ENCODE results near the gene MED6.
A peak's percentile ranks its signal among the peaks of the same experiment; 100 is the strongest.

The MED6 gene, protein sequence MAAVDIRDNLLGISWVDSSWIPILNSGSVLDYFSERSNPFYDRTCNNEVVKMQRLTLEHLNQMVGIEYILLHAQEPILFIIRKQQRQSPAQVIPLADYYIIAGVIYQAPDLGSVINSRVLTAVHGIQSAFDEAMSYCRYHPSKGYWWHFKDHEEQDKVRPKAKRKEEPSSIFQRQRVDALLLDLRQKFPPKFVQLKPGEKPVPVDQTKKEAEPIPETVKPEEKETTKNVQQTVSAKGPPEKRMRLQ

DNA sequence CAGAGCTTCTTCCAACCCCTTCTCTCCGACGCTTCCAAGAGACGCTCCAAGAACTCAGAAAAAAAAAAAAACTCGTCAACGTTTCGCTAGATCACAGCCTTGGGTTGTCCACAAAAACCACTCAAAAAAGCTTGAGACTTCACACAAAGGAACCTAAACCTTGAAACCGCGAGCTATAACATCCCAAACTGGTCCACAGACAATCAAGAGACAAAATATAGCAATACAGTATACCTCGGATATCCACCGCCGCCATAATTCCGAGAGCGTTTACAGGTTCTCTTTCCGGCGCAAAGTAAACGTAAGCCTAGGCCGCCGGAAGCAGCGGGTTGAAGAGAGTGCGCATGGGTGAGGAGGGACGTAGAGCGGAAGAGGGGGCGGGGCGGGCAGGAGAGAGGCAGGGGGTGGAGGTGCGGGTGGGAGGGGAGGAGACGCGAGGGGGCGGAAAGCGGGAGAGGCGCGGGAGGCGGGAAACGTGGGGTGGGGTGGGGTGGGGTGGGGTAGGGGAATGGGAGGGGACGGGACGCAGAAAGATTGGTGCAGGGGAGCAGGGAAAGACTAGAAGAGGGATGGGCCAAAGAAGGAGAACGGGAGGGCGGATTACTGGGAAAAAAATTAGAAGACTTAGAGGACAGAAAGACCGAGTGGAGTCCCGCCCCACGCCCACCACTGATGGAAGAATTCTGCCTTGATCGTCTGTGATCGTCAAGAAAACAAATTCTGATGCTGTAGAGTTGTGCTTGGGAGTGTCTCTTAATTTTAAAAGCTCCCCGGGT is at the start of gene MED6:
Gene MED6 (minus strand): TSS at position 274 of the 776 bp plus-strand sequence. CDS start 18 bp downstream, at position 256.
- peak; percentile 83 to 90 for DNase-seq (ENCODE audit: low read depth in 2 of 2)

- no peak for DNase-seq (ENCODE audit: low read depth in 2 of 2)
Measured at GRCh38 chr14:70649803-70650202, 49.3 kb upstream of the MED6 start.

- DNase-seq (ENCODE audit: low read depth in 2 of 2): no peak
Measured at GRCh38 chr14:70648346-70648745, 47.9 kb upstream of the MED6 start.

- DNase-seq (ENCODE audit: low read depth in 2 of 2): no peak
Measured at GRCh38 chr14:70646705-70647104, 46.2 kb upstream of the MED6 start.

DNA sequence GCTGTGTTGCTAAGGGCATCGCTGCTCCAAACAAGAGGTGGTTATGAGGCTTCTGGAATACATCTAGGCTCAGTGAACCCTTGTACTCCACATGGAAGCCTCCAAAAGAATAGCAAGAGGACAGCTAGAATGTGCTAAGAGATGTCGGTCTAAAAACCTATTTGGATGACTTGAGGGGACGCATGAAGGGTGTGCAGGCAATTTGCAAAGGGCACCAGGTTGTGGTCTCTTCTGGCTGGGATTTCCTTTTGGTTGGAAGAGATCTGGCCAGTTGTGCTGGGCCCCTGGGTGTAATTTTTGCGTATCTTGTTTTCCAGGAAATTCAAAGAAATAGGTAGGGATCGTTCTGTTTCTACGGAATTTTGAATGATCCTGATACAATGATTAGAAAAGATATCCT is 45.4 kb upstream of the MED6 start:
- DNase-seq (ENCODE audit: low read depth in 2 of 2): no peak

- DNase-seq (ENCODE audit: low read depth in 2 of 2): no peak
Measured at GRCh38 chr14:70643967-70644366, 43.5 kb upstream of the MED6 start.

DNA sequence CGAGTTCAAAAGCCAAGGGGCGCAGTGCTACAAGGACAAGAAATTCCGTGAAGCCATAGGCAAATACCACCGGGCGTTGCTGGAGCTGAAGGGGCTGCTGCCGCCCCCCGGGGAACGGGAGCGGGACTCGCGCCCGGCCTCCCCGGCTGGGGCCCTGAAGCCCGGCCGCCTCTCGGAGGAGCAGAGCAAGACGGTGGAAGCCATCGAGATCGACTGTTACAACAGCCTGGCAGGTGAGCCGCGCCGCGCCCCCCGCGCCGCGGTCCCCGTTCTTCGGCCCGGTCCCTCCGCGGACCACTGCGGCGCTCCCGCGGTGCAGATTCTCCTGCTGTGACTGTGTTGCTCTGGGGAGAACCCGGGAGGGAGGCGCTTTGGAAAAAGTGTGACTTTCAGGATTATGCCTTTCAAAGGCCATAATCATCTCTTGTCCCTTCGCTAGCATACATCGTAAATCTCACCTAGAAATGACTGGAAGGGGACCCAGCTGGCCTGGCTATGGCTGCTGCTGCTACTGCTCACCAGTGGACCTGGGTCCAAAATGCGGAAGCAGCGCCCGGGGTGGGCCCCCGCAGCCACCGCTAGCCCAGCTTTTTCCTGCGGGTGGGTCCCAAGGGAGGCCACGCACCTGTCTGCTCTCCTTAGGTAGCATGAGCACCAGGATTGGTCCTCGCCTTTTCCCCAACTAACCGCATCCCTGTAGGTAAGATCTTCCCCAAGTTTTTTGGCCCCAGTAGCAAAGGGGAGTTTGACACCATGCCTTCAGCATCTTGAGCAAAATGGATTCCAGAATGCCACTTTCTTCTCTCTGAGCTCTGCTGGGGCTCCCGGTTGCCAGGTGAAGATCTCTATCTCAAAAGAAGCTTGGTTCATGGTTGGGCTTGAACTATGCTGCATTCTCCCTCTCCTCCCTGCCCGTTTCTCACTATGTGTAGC is 42.1 kb upstream of the MED6 start:
- DNase-seq (ENCODE audit: low read depth in 2 of 2): peak in 1 of 2 donors; percentile 25

DNA sequence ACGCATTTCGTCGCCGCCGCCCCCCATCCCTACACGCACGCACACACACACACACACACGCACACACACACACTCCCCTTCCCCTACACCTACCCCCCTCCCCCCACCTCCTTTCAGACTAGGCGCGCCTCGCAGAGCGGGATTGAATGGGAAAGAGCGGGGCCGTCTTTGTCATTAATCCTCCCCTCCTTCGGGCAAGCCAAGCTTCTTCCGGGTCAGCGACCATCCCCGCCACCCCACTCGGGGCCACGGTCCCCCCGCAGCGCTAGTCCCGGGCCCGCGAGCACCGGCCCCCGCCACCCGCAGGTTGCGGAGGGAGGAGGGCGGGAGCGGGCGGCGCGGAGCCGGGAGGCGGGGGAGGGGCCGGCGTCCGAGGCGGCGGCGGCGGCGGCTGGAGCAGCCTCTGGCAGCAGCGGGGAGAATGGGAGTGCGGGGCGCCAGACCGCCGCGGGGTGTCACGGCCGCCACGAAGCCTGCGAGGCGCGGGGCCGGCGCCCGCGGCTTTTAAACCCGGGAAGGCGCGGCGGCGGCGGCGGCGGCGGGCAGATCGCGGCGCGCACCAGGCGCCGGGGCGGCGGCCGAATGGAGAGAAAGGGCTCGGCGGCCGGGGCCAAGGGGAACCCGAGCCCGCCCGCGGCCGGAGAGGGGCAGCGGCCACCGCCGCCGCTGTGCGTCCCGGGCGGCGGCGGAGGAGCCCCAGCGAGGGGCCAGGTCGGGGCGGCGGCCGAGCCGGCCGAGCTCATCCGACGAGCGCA is 41.3 kb upstream of the MED6 start, which contains the start of gene TTC9:
Gene TTC9 (plus strand): TSS at position 369 of the 755 bp plus-strand sequence. CDS start 214 bp downstream, at position 583.
- DNase-seq (ENCODE audit: low read depth in 2 of 2): no peak

DNA sequence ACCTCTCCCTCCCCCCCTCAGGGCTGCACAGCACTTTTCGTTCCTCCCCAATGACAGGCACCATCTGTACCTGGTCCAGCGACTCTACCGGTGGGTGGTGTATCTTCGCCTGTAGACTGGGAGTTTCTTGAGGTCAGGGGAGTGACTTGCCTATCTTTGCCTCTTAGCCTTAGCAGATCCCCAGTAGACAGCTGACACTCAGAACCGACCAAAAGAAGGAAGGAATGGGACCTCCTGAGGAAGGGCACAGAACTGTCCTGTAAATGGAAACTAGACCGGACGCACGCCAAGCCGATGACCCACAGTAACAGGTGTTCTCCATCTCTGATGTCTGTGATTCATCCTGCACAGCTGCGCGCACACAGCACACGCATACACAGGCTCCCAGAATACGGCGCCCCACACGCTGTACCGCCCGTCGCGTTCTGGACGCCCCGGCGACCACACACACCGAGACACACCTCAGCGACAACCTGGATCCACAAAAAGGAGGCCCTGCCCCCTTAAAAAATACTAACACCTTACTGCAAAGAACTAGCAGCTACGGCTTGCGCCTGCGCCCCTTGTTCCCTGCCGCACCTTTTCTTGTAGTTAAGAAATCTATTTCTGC is 40.6 kb upstream of the MED6 start:
- DNase-seq (ENCODE audit: low read depth in 2 of 2): peak in 1 of 2 donors; percentile 19

DNA sequence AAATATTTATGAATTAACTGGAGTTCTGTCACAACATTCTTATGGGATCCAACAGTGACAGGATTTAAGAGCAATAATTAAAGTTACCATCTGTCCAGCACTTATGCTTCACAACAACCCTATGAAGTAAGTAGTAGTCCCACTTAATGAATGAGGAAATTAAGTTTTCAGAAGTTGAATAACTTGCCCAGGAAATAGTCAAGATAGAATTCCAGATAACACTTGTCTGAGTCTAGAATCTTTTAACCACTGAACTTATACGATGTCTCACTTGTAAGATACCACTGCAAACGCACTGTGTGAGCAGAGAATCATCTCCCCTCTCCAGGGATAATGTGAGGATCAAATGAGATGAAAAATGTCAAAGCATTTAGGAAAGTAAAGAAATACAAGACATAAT is 38.0 kb upstream of the MED6 start:
- no peak for DNase-seq (ENCODE audit: low read depth in 2 of 2)

DNA sequence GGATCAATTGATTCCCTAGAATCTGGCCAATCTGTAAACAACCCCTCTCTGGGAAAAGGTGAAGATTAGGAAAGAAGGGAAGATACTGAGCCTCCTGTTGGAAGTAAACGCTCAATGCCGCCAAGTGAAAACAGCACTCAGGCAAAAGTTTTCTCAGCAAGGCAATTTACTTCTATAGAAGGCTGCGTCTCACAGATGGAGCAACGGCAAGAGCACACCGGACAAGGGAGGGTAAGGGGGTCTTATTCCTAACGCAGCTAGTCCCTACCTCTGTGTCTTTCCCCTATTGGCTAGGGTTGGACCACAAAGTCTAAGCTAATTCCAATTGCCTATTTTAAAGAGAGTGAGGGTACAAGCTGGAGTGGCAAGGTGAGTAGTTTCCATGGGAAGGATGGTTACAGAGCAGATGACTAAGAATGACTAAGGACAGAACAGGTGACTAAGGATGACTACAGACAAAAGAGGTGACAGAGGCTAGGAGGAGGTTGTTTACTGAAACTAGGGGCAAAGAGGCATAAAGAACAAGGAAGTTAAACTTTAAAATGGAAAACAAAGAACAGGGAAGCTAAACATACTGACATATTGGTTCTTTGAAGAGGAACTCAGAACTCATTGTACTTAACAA is 35.6 kb upstream of the MED6 start:
- DNase-seq (ENCODE audit: low read depth in 2 of 2): no peak

GRCh38 chr14:70631948-70632347 is 31.5 kb upstream of the MED6 start:
- DNase-seq (ENCODE audit: low read depth in 2 of 2): no peak

DNA sequence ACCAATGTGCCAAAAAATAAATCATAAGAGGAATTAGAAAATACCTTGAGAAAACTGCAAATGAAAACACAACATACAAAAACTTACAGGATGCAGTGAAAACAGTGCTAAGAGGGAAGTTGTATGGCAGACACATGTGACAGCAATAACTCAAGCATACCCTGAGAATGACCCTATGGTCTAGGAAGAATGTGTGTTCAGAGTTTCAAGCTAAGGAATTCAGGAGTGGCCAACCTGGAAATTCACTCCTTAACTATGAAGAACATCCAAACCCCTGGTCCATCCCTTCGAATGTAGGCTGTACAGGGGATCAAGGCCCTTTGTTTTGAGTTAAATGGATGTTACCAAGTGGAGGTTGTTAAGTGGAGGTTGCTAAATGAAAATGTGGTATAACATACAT is 24.5 kb upstream of the MED6 start:
- no peak for DNase-seq (ENCODE audit: low read depth in 2 of 2)

DNA sequence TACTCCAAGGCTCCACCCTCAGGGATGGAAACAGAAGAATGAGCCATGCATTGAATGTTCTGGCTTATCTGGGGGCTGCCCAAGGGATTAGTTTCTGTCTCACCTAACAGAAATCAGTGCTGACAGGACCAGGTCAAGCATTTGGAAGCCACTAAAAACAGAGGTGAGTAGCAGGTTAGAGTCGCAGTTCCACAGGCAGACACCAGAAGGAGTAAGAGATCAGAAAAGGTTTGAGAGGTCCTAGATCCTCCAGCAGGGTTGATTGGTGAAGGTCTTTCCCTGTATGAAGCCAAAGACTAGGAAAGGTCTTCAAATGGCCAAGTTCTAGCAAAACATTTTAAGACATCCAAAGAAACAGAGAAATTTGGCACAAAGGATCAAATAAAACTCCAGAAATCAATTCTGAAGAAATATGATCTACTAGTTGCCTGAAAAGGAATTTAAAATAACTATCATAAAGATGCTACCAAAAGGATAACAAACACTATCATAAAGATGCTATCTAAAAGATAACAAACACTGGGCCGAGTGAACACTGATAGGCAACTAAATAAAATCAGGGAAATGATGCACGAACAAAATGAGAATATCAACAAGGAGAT is 21.8 kb upstream of the MED6 start:
- peak in 1 of 2 donors; percentile 22 for DNase-seq (ENCODE audit: low read depth in 2 of 2)

GRCh38 chr14:70619708-70620107 is 19.3 kb upstream of the MED6 start:
- no peak for DNase-seq (ENCODE audit: low read depth in 2 of 2)

DNA sequence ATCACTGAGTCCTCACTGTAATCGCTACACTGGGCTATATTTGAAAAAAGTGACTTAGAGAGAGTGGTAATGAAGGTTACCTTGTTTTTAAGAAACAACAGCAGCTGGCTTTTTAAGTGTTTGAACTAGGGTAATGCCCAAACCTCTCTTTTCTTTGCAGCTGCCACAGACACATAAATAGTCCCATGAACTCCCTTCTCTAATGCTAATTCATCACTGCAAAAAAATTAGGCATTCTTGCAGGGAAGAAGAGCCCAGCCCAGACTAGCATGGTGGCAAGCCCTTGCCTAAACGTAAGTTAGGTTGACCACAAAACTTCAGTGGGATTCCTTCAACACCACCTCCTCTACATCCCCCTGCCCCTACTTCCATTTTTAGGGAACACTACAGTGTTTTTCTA is 17.9 kb upstream of the MED6 start:
- DNase-seq (ENCODE audit: low read depth in 2 of 2): no peak

DNA sequence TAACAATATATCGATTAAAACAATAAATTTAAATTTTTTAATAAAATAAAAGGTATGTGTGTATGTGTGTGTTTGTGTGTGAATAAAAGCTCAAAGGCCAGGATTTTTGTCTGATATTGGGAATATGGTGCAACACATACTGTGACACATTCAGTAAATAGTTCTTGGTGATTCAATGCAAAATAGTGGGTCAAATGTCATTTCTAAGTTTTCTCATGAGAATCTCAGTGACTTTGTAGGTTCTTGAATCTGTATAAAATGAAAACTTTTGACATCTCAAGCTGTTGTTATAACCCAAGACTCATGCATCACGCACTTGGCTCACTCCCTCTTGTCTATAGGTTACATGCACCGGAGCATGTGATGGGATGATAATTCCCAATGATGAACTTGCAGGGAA is 16.2 kb upstream of the MED6 start:
- DNase-seq (ENCODE audit: low read depth in 2 of 2): no peak

DNA sequence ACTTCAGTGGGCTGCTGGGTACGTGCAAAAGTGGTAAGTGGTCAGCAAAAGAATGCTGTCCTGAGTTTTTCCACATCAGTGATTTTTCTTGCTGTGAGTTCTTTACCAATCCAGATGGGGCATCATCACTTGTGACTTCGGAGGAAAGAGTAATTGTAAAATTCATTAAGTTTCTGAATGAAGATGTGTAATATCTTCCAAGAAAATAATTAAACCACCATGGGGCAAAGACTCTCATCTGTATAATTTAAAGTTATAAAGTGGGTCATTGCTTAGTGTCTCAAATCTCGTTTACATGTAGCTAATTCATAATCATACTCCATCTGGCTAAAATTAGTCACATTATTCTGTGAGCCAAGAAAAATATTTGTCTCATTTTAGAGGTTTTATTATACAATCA is 10.8 kb upstream of the MED6 start:
- DNase-seq (ENCODE audit: low read depth in 2 of 2): no peak

- no peak for DNase-seq (ENCODE audit: low read depth in 2 of 2)
Measured at GRCh38 chr14:70602254-70602653, 1.8 kb upstream of the MED6 start.

GRCh38 chr14:70601162-70601561 is 707 bp upstream of the MED6 start:
- DNase-seq (ENCODE audit: low read depth in 2 of 2): no peak
